Keratinocyte (primary cell): ENCODE data around the gene SMARCAL1. TPM values are rescaled to one million over a fixed set of nuclear protein-coding genes. Genes with fewer than 3 reads are reported as not detected.

Experiments used
- DNase-seq: peaks from one replicate; pipeline ENCODE4 v3.0.0-alpha.2; 2011; ENCODE audit warnings: low read depth, missing footprints, low spot score
- FAIRE-seq: peaks from 2 replicates; lab custom pipeline; 2011; peaks lifted over from hg19 to GRCh38; lab: Jason Lieb, UNC
- H2AFZ ChIP-seq: 2 replicates; pipeline ENCODE4 v1.6.0; 2012; ENCODE audit warnings: low read length, control low read depth, inconsistent platforms; ENCODE audit not compliant: control insufficient read depth
- H3K27ac ChIP-seq: 2 replicates; pipeline ENCODE4 v1.5.1; 2011; ENCODE audit warnings: low read length; ENCODE audit not compliant: control insufficient read depth, insufficient read depth
- H3K27me3 ChIP-seq: 3 replicates; pipeline ENCODE4 v1.6.0; 2011; ENCODE audit warnings: low read length; ENCODE audit not compliant: control insufficient read depth, insufficient read depth; ENCODE audit errors: extremely low read depth
- H3K36me3 ChIP-seq, 2 experiments: 2 replicates in 1 of 2; 3 replicates in 1 of 2; pipeline ENCODE4 v1.5.1; 2011; ENCODE audit warnings: low read length in 2 of 2, mild to moderate bottlenecking in 1 of 2; ENCODE audit not compliant: control insufficient read depth in 2 of 2, insufficient read depth in 2 of 2; ENCODE audit errors: extremely low read depth in 1 of 2
- H3K4me1 ChIP-seq: 3 replicates; pipeline ENCODE4 v1.5.1; 2011; ENCODE audit warnings: low read length; ENCODE audit not compliant: control insufficient read depth, insufficient read depth; ENCODE audit errors: extremely low read depth
- H3K4me2 ChIP-seq: 3 replicates; pipeline ENCODE4 v1.6.0; 2011; ENCODE audit warnings: low read depth, low read length; ENCODE audit not compliant: control insufficient read depth, insufficient read depth; ENCODE audit errors: extremely low read depth
- H3K4me3 ChIP-seq, 3 experiments: fragments of 200-600 bp in 1 of 3; sonication (generic) in 1 of 3; 2 replicates in 2 of 3; 3 replicates in 1 of 3; pipeline ENCODE4 v1.5.1; 2011 to 2016; ENCODE audit warnings: low read length in 3 of 3, mild to moderate bottlenecking in 3 of 3, control low read depth in 2 of 3, inconsistent platforms in 1 of 3, low read depth in 1 of 3, mixed read lengths in 1 of 3, mixed run types in 1 of 3, moderate library complexity in 1 of 3; ENCODE audit not compliant: control insufficient read depth in 2 of 3, insufficient read depth in 2 of 3; ENCODE audit errors: extremely low read depth in 1 of 3
- H3K79me2 ChIP-seq: 2 replicates; pipeline ENCODE4 v1.6.0; 2012; ENCODE audit warnings: low read length; ENCODE audit not compliant: control insufficient read depth, insufficient read depth
- H3K9ac ChIP-seq: 3 replicates; pipeline ENCODE4 v1.6.0; 2011; ENCODE audit warnings: low read length; ENCODE audit not compliant: control insufficient read depth, insufficient read depth; ENCODE audit errors: extremely low read depth
- H3K9me1 ChIP-seq: 3 replicates; pipeline ENCODE4 v1.6.0; 2011; ENCODE audit warnings: low read length; ENCODE audit not compliant: control insufficient read depth, insufficient read depth; ENCODE audit errors: extremely low read depth
- H3K9me3 ChIP-seq: 2 replicates; pipeline ENCODE4 v1.5.1; 2012; ENCODE audit warnings: low read depth, low read length; ENCODE audit not compliant: control insufficient read depth
- H4K20me1 ChIP-seq: 3 replicates; pipeline ENCODE4 v1.6.0; 2011; ENCODE audit warnings: low read length; ENCODE audit not compliant: control insufficient read depth, insufficient read depth; ENCODE audit errors: extremely low read depth
- EZH2 ChIP-seq: IDR thresholded peaks from one replicate; pipeline ENCODE4 v1.6.1; 2012; ENCODE audit warnings: inconsistent platforms, mild to moderate bottlenecking, low read length, moderate library complexity
- dilution Hi-C: fragments of 300-500 bp; cut with MboI; formaldehyde crosslinking; loops from one replicate; pipeline ENCODE4 v1.7.0; 2020; ENCODE audit warnings: low sequenced_read_pairs; ENCODE audit not compliant: extremely low pct_ligation_motif_present
- polyA plus RNA-seq, 5 experiments: library from polyadenylated mRNA; depleted of rRNA in 3 of 5; stranded (reverse) in 3 of 5; stranded (forward) in 1 of 5; unstranded in 1 of 5; fragments of >200 nt; gene quantifications; 1 replicate in 1 of 5; 2 replicates in 3 of 5; 3 replicates in 1 of 5; pipeline versions ENCODE4 v1.2.1 to v1.2.3, GENCODE V29; 2011 to 2012; ENCODE audit warnings: missing spikeins in 2 of 5, low read depth in 1 of 5, low replicate concordance in 1 of 5
- TF ChIP-seq, protein P1 (sequence below), 3 experiments: IDR thresholded peaks in 1 of 3; conservative IDR thresholded peaks in 1 of 3; optimal IDR thresholded peaks in 1 of 3; 2 replicates in 2 of 3; 3 replicates in 1 of 3; pipeline versions ENCODE3 to v1.5.1; 2011; ENCODE audit warnings: low read length in 3 of 3, mild to moderate bottlenecking in 3 of 3, moderate library complexity in 2 of 3, control low read depth in 1 of 3, inconsistent platforms in 1 of 3; ENCODE audit not compliant: insufficient read depth in 2 of 3; ENCODE audit errors: extremely low read depth in 1 of 3

Gene SMARCAL1
- polyA plus RNA-seq, 1 donor (not counting 4 experiments of a cell fraction or from before 2014, with no cell fraction given) = 26.3 TPM

- DNase-seq (no peak), FAIRE-seq (no peak)
- Histone ChIP-seq H3K9ac (no peak overlapping the region), H2AFZ (no peak overlapping the region), H3K27ac (no peak overlapping the region), H3K9me1 (no peaks in the 10 kb centered on the region), H3K36me3 (peaks cover 8 to 9% of the 10 kb centered on the region in 2 experiments), H3K4me2 (no peak overlapping the region), H3K4me3 (no peak overlapping the region), H4K20me1 (no peaks in the 10 kb centered on the region), H3K4me1 (no peaks in the 10 kb centered on the region), H3K9me3 (no peaks in the 10 kb centered on the region), H3K27me3 (no peaks in the 10 kb centered on the region), H3K79me2 (peaks cover 7% of the 10 kb centered on the region)
- dilution Hi-C loops = no loop called here
- TF ChIP-seq EZH2 = no peak
- TF ChIP-seq, protein P1, sequence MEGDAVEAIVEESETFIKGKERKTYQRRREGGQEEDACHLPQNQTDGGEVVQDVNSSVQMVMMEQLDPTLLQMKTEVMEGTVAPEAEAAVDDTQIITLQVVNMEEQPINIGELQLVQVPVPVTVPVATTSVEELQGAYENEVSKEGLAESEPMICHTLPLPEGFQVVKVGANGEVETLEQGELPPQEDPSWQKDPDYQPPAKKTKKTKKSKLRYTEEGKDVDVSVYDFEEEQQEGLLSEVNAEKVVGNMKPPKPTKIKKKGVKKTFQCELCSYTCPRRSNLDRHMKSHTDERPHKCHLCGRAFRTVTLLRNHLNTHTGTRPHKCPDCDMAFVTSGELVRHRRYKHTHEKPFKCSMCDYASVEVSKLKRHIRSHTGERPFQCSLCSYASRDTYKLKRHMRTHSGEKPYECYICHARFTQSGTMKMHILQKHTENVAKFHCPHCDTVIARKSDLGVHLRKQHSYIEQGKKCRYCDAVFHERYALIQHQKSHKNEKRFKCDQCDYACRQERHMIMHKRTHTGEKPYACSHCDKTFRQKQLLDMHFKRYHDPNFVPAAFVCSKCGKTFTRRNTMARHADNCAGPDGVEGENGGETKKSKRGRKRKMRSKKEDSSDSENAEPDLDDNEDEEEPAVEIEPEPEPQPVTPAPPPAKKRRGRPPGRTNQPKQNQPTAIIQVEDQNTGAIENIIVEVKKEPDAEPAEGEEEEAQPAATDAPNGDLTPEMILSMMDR (optimal IDR thresholded peaks at IDR 0.05 in 1 of 3, IDR thresholded peaks at IDR 0.05 in 1 of 3, conservative IDR thresholded peaks at IDR 0.05 in 1 of 3; ENCODE audit: extremely low read depth in 1 of 3, insufficient read depth in 2 of 3, low read length in 3 of 3) = no peak
These were observed 1.7 kb upstream of the SMARCAL1 start for GRCh38 chr2:216410550-216410949.

GRCh38 chr2:216413882-216414281 is 1.6 kb downstream of the SMARCAL1 start:
- Histone ChIP-seq H3K4me2 (no peak overlapping the region), H3K4me1 (no peaks in the 10 kb centered on the region), H3K9ac (no peak overlapping the region), H3K4me3 (no peak overlapping the region), H3K27ac (no peak overlapping the region), H4K20me1 (no peaks in the 10 kb centered on the region), H2AFZ (no peak overlapping the region), H3K27me3 (no peaks in the 10 kb centered on the region), H3K9me3 (no peaks in the 10 kb centered on the region), H3K36me3 (peaks cover 14 to 17% of the 10 kb centered on the region in 2 experiments), H3K79me2 (peaks cover 7% of the 10 kb centered on the region), H3K9me1 (no peaks in the 10 kb centered on the region)
- dilution Hi-C loops = no loop called here
- TF ChIP-seq, protein P1 (optimal IDR thresholded peaks at IDR 0.05 in 1 of 3, IDR thresholded peaks at IDR 0.05 in 1 of 3, conservative IDR thresholded peaks at IDR 0.05 in 1 of 3; ENCODE audit: extremely low read depth in 1 of 3, insufficient read depth in 2 of 3, low read length in 3 of 3) = no peak
- TF ChIP-seq EZH2 = no peak
- DNase-seq (no peak), FAIRE-seq (no peak)
